Activated CD4-positive, alpha-beta T cell treated with anti-CD3 and anti-CD28 coated beads for 1 hour (primary cell): Measurements from ENCODE around the gene PCAT6.
"Not testable (repeated sequence)": the region's sequence is repeated elsewhere in the genome, so short reads cannot be mapped to it uniquely, and the experiment has no call there.

Experiments
- DNase-seq: peaks from one replicate; pipeline ENCODE4 v3.0.0-alpha.2; 2020

Gene PCAT6

DNA sequence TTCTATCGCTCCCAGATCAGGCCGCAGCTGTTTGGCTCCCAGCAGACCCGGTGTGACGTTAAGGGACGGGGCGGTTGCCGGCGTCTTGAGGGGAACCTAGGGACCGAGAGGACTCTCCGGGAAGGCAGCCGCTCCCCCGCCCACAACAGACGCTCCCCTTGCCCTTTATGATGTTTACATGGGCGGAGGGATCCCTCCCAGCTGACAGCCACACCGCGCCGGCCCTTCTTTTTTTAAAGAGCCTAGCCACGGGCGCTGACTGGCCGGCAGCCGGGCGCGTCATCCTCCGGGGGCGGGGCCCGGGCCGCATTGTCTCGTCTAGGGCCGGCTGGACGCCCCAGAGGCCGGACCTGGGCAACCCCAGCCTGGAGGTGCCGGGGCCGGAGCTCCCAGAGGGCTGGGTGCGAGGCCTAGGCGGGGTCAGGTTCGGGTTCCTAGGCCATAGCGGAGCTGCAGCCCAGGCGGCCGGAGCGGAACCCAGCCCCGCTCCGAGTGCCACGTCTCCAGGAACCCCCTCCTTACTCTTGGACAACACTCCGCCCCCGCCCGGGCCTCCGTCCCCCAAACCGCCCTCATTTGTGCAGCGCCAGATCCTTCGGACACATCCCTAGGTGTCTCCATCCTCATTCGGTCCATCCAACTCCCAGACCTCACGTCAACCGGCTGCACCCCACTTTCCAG lies at the start of gene PCAT6:
Gene PCAT6, plus strand, starts transcription at position 340 of the 681 bp plus-strand sequence.
- peak; percentile 79 for DNase-seq

DNA sequence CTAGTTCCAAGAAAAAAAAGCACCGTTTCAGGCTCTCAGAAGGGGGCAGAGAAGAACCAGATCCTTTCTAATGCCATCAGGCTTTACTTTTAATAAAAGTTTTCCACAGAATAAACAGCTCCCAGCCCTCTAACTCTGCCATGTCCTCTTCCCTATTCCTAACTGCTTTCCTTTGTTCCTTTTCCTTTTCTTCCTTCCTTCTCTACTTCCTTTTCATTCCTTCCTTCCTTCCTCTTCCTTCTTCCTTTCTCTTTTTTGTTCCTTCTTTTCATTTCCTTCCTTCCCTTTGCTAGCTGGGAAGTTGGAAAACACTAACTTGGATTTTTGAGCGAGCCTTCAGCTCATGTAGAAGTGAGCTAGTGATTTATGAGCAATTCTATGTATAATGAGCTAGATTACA lies 48.7 kb upstream of the PCAT6 start:
- DNase-seq, result no peak

DNA sequence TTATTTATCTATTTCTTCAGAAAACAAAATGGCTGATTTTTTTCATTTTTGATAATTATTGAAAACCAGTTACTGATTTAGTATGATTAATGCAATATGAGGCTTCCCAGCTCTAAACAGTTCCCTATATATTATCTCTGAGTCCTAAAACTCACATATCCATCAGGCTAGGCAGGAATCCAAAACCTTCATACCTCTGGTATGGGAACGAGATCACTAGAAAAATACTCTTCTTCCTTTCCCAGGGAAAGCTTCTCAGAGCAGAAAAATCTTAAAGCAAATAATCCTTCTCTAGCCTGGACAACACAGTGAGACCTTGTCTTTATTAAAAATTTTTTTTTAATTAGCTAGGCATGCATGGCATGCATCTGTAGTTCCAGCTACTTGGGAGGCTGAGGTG lies 45.0 kb upstream of the PCAT6 start:
- DNase-seq, result no peak

DNA sequence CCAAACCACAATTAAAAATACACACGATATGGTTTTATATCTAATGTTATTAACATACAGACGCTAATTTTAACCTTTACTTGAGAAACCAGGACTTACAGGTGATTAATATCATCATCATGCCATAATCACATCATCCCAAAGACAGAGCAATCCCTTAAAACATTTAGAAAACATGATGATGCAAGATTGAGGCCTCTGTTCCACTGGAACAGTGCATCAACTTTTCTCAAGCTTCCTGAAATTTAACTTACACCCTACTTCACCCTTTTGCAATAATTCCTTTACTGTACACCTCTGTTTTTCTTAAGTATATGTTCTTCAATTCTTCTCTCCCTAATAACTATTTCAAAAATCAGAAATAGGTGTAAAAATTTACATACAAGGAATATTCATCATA lies 40.6 kb upstream of the PCAT6 start:
- DNase-seq, result no peak

DNA sequence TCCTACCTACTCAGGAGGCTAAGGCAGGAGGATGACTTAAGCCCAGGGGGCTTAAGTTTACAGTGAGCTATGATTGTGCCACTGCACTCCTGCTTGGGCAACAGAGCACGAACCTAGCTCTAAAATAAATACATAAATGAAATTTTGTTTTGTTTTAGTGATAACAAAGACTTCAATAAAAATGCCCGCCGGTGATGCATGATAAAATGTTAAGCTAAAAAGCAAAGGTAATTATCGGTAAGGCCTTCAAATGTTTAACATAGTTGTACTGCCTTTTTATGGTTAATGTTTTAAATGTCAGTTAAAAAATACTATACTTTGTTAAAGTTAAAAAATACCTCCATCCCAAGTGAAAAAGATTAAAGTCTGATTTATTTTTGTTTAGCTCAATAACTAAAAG lies 29.6 kb upstream of the PCAT6 start:
- no peak for DNase-seq

DNA sequence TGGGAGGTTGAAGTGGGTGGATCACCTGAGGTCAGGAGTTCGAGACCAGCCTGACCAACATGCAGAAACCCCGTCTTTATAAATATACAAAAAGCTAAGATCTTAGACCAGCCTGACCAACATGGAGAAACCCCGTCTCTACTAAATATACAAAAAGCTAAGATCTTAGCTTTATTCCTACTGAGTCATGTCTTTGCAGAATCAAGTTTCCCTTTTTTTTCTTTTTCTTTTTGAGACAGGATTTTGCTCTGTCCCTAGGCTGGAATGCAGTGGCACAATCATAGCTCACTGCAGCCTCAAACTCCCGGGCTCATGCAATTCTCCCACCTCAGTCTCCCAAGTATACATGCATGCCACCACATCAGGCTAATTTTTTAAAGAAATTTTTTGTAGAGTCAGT lies 23.9 kb upstream of the PCAT6 start:
- no peak for DNase-seq

DNA sequence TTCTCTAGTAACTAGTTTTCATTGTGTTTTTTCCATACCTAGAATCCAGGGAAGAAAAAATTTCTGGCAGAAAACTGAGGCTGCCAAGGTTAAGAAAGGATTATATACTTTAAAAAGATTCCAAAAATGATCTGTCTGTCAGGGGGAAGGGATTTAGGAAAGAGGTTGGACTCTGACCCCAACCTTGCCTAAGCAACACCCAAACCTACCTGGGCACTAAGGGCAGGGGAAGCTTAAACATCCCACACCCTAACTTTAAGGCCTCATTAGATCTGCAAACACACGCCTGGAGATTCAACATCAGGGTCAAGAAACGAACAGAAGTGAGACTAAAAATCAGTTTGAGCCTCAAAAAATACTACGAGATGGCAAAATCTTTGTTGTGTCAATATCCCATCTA lies 22.0 kb upstream of the PCAT6 start:
- no peak for DNase-seq

DNA sequence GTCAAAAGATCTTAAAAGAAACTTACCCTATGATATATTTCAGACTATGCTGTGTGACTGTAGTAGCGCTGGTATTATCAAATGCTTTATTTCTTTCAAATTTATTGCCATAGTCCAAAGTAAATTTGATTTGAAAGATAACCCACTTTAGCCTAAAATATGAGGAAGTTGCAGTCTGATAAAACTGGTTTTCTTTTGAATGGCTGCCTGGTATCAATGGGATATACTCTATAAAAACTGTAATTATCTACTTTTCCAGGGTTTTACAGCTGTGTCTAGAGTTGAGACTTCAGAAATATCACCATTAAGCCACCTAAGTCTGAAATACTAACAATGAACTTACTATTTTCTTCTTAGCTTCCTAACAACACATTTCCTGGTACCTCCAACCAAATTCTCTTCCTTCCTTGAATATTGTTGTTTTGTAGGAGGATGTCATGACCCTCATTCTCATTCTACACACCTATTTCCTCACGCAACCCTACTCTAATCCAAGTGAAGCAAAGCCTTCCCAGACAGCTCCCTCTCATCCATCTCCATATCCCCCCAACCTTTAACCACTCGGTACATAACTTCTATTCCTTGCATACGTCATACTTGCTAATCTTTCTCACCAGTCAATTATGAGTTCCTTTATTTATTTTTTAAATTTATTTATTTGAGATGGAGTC lies 19.5 kb upstream of the PCAT6 start:
- no peak for DNase-seq

DNA sequence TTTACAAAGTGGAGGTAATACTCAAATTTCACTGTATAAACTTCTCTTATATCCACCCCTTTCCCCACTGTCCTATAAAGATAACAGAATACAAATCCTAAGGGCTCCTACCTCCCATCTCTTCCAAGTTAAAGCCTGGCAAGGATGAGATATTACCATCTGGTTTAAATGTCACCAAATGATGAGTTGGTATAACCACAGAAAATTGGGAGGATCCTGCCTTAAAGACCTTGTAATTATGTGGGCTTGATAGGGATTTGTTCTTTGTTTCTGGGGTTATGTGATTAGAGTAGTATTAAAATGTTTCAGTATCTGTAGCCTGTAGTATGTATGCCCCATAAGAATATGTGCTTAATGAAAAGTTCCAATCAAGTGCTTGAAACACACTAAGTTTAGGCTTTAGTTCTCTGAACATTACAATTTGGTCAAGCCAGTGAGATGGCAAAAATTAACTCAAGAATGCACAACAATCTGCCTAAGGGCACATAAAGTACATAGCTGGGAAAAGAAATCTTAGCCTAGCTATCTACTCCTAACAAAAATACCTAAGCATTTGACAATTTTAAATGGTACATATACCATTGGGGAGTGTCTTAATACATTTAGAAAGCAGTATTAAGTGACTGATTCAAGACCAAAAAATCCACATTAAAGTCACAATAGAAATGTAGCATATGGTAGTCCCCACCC lies 16.6 kb upstream of the PCAT6 start:
- DNase-seq, result no peak

DNA sequence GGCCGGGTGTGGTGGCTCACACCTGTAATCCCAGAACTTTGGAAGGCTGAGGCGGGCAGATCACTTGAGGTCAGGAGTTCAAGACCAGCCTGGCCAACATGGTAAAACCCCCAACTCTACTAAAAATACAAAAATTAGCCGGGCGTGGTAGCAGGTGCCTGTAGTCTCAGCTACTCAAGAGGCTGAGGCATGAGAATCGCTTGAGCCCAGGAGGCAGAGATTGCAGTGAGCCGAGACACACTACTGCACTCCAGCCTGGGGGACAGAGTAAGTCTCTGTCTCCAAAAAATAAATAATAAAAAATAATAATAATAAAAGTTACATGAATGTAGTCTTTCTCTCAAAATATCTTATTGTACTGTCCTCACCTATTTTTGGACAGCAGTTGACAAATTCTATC lies 15.8 kb upstream of the PCAT6 start:
- not testable (repeated sequence) for DNase-seq

DNA sequence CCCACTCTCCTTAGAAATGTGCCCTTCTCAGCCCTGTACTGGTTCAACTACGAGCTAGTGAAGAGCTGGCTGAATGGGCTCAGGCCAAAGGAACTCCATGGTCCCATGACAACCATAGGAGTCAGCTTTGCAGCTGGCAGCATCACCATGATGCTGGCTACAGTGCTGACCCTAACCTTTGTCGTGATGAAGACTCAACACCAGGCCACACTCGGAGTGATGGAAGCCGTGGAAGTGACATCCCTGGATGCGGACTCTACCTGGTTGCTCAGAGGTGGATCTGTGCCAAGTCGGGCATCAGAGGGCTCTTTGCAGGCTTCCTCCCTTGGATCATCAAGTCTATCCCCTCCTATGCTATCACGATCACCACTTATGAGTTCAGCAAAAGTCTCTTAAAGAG lies 14.1 kb upstream of the PCAT6 start:
- DNase-seq, result no peak

DNA sequence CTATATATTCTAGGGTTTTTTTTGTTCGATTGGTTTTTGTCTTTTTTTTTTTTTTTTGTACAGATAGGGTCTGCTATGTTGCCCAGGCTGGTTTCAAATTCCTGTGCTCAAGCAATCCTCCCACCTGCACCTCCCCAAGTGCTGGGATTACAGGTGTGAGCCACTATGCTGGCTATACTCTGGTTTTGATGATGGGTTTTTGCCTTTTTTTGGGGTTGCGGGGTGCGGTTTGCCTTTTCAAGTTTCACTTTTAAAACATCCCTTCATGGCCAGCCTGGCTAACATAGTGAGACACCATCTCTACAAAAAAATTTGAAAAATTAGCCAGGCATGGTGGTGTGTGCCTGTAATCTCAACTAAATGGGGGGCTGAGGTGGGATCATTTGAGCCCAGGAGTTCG lies 12.5 kb upstream of the PCAT6 start:
- no peak for DNase-seq

DNA sequence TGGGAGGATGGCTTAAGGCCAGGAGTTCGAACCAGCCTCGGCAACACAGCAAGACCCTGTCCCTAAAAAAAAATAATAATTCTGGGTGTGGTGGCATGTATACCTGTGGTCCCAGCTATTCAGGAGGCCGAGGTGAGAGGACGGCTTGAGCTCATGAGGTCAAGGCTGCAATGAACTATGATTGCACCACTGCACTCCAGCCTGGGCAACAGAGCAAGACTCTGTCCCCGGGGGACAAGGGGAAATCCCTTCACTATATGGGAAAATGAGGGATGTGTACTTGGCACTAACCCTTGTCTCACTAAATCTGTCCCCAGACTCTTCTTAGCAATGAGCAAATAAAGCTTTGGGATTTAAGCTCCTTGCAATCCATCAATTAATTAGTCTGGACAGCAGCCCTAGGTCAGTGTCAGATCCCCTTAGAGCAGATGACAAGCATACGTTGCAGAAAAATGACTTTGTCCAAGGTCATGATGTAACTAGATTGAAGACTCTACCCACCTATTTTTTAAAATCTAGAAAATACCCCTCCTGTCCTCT lies 11.9 kb upstream of the PCAT6 start:
- no peak for DNase-seq

DNA sequence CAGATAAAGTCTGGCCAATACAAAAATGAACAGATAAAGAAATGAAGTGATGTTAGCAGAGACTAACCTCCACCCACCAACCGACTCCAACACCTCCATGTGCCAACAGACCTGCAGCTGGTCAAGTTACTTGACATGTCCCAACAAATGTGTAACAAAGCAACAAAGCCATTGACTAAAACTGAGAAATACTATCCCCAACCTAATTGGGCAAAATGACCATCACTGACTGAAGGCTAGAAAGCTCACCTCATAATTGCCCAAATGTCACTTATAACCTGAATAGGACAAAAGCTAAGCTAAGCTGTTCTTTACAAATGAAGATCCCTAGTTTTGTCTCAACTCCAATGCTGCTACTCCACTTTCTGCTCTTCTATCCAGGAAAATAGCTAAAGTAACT lies 10.0 kb upstream of the PCAT6 start:
- DNase-seq, result no peak

DNA sequence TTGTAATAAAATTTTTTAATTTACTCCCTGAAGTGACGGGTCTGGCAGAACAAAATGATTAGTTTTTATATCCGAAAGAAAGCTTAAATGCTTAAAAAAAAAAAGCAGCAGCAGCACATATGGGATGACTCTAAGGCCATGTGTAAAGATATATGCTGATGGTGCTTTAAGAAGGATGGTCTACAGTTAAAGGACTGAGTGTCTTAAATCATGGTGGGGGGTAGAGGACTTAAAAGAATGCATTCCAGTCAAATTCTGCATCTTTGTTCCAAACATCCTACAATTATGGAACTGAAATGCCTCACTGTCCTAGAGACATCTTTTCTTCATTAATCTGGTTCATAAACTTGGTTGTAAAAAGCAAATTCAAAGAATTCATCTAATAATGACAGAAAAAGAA lies 9.6 kb upstream of the PCAT6 start:
- no peak for DNase-seq

DNA sequence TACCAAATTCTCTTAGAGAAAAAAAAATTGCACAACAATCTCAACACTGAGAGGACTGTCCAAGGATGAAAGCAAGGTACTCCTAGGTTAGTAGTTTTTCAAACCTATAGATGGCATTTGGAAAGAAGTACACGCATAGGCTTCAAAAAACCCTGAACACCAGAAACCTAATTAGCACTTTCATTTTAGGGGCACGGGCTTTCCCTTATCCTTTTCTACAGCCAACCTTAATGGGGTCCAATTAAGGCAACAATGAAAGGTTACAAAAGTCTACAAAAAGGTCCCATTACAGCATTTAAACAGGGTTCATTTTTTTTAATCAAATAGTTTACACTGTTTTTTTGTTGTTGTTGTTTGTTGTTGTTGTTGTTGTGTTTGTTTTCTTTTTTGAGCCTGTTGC lies 8.7 kb upstream of the PCAT6 start:
- DNase-seq, result no peak

DNA sequence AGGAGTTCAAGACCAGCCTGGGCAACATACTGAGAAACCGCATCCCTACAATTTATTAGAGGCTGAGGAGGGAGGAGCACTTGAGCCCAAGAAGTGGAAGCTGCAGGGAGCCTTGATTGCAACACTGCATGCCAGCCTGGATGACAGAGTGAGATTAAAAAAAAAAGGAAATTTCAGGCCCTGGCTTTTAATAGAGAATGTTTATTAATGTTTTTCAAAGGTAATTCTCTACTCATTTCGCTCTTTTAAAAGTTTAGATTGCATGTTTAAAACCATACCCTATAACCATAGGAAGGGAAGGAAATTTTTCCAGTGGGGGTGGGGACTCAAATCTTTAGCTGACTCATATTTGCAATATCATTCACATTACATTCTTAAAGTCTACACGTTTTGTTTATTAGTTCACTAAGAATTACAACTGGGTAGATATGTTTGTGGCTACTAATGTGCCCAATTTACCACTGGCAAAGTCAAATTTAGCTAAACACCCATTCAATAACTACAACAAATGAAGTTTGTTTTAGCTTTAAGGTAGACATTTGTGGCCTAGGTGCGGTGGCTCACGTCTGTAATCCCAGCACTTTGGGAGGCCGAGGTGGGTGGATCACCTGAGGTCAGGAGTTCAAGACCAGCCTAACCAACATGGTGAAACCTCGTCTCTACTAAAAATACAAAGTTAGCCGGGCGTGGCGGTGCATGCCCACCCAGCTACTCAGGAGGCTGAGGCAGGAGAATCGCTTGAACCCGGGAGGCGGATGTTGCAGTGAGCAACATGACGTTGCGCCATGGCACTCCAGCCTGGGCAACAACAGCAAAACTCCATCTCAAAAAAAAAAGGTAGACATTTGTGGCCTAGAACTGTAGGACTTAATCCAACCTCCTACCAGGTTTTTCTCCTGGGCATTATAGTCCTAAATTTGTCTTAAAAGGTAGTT lies 7.5 kb upstream of the PCAT6 start:
- DNase-seq, result no peak

DNA sequence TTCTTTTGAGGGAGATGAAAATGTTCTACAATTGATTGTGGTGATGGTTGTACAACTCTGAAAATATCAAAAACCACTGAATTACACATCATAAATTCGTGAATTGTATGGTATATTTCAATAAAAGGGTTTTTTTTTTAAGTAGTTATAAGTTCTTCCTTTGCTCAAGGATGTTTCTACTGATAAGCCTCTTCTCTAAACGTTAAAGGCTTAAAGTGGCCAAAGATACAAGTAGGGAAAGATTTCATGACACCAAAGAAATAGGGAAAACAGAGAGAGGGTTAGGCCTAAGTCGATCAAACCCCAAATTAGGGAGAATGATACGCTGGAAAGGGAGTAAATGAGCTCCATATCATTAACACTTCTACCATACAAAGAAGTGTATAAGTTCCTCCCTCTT lies 6.6 kb upstream of the PCAT6 start:
- no peak for DNase-seq

DNA sequence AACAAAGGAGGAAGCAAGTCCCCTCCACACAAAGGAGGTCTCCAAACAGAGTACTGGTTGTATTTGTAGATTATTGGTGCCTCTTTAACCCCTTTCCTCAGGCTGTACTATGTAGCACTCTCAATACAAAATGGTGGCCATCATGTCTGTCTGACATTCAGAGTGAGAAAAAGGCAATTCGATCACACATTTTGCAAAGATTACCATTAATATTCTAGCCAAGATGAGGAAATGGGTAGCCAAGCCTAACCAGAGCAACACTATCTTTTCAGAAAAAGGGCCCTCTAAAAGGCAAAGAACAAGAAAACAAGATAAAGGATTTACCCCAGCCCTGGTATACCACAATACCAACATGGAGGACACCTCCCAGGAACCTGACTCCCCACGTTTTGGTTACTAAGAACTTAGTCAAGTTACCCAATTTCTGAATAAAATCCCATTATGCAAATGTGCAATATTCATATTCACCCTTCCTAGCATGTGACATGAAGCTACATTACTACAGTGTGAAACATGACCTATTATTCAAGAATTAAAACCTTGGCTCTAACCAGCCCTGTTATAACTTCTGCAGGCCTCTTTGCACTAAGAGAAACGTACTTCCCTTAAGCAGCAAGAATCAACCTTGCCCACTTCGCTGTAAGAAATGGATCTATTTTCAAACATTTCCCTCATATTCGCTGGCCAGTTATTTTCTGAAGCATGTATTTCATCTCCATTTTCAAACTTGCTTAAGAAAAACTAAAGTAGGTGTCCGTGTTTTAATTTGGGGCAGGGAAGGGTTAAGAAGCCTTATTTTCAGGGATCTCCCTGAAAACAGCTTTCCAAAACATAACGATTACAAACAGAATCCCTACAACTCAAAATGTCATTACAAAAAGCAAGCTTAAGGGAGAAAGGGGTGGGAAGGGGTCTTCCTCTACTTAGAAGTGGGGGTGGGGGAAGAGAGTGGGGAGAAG lies 4.6 kb upstream of the PCAT6 start:
- DNase-seq, result no peak

DNA sequence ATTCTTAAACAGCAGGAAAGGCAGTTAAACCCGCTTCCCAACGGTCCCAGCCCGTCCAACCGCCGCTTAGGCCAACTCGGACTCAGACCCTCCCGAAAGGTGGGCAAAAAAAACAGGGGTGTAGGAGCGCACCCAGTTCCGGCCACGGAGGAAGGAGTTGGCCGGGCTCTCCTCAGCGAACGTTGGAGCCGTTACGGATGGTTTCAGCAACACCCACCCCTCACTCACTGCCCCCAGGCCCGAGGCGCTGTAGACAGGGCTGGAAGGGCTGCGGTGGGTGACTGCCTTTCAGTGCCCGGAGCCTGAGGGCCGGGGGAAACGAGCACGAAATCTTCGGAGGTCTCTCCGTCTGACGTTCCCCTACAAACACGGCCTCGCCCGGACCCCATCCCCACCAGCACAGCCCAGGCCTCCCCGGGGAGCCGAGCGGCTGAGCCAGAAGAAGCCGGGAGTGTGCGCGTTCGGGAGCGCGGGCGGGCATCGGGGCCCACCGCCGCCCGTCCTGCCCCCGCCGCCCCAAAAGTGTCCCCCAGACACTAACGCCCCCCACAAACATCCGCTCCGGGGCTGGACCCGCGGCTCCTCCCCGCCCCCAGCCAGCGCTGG lies 3.8 kb upstream of the PCAT6 start:
- no peak for DNase-seq

DNA sequence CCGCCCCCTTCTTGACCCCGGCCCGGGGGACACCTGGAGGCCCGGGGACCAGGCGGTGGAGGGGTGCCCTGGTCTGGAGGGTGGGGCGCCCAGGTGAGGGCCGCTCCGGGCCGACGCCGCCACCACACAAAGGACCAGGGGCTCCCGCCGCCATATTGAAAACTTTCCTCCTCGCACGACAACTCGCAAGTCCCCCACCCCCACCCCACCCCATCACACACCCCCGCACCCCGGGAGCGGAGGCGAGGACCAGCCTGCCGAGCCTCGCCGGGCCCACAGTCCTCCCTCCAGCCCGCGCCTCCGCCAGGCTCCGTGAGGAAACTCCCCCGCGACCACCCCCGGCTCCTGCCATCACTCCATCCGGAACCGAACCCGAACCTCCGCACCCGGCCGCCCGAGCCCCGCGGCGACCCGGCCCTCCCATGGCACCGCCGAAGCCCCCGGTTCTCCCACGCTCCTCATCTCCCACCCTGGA lies 3.3 kb upstream of the PCAT6 start:
- DNase-seq, result peak; percentile 26
